GM12892 (cell line): ENCODE results near the gene ZDHHC14.

ENCODE experiments used
- POLR2A ChIP-seq: IDR thresholded peaks from 2 replicates; pipeline ENCODE4 v1.6.1; 2011; ENCODE audit warnings: low read depth, low read length, control low read depth
- POLR2AphosphoS5 ChIP-seq: IDR thresholded peaks from 2 replicates; pipeline ENCODE4 v1.6.1; 2011; ENCODE audit warnings: low read depth, low read length, control low read depth

GRCh38 chr6:157420497-157420896 lies 39.5 kb downstream of the ZDHHC14 start:
- TF ChIP-seq POLR2AphosphoS5 (no peak), POLR2A (no peak)
